GM11168 (cell line): ENCODE data around the gene DNAH10.

Experiments
- in situ Hi-C: fragments of 300-500 bp; cut with MboI; formaldehyde crosslinking; loops from one replicate; pipeline ENCODE4 v1.12.0; 2022; ENCODE audit warnings: low sequenced_read_pairs; ENCODE audit not compliant: unreplicated experiment

Gene DNAH10

DNA sequence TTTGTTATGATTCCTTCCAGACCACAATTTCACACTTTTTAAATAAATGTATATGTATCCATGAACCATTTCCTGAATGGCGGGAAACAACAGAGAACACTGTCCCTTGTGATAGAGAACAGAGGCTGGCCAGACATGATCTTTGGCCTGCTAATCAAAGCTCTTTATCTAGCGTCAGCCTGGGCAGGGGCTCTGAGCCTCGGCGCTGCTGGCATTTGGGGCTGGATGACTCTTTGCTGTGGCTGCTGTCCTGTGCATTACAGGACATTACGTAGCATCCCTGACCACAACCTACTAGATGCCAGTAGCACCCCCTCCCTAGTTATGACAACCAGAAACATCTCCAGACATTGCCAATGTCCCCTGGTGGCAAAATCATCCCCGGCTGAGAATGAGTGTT lies 77.7 kb downstream of the DNAH10 start:
- in situ Hi-C loops: no loop called here

DNA sequence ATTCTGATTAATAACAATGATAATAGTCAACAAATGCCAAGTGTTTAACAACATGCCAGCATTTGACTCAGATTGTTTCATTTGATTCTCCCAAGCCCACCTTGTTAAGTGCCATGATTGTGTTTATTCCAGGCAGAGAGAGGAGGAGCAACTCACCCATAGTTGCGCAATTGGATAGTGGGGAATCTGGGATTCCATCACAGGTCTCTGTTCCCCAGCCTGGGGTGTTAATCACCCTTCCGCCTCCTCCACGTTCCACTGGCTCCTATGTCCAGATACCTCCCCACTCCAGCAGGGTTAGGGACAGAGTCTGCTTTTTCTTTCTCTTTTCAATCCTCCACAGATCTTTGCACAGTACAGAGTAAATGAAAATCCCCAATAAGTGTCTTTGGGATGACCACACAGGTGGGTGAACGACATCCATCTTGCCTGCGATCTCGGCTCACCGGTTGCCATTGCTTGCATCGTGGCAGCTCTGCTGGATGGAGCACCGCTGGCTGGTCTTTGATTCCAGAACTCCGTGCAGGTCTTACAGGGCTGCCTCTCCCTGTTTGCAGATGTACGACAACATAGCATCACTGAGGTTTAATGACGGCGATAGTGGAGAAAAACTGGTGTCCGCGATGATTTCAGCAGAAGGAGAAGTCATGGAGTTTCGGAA lies 78.8 kb downstream of the DNAH10 start:
- in situ Hi-C loops: no loop called here

DNA sequence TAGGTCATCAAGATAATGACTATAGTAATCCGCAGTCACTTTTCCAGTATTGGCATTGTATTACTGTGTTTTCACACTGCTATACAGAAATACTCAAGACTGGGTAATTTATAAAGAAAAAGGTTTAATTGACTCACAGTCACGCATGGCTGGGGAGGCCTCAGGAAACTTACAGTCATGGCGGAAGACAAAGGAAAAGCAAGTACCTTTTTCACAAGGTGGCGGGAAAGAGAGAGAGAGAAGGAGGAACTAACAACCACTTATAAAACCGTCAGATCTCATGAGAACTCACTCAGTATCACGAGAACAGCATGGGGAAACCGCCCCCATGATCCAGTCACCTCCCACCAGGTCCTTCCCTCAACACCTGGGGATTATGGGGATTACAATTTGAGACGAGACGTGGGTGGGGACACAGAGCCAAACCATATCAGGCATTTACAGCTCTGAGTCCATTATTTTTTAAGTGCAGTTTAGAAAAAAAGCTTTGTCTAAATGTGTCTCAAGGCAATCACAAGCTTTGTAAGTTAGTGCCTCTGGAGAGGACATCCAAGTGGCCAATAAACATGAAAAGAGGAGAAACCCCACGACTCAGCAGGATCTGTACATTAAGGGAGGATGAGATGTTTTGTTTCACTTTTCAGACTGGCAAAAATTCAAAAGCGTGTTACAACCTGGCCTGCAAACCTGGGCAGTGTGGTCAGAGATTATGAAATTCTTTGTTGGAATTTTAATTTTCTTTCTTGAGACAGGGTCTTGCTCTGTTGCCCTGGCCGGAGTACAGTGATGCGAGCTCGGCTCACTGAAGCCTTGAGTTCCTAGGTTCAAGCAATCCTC lies 82.0 kb downstream of the DNAH10 start:
- in situ Hi-C loops: no loop called here

DNA sequence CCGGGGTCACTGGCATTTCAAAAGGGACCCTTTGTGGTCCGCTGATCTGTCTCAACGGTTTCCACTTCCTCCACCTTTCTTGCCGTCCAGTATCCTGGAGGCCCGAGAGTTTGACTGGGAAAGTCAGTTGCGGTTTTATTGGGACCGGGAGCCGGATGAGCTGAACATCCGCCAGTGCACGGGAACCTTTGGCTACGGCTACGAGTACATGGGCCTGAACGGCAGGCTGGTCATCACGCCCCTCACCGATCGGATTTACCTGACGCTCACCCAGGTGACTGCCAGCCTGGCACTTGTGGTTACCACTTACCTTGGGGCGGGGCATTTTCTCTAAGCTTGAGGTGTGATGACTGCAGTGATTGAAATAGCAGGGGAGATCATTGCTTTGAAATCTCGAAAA lies 83.8 kb downstream of the DNAH10 start:
- in situ Hi-C loops: no loop called here

DNA sequence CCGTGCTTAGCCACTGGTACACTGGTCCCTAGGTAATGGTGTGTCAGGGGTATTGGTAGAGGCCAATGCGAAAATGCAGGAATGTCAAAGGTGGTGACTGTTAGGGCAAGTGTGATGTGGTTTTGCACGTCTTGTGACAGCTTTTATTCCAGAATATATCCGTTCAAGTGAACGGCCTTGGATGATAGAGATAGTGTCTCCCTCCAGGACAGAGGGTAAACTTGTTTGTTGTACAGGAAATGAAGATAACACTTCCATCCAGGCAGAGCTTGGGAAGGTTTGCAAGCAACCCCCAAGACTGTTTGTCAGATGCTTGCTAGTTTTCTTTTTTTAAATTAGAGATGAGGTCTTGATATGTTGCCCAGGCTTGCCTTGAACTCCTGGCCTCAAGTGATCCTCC lies 84.2 kb downstream of the DNAH10 start:
- in situ Hi-C loops: no loop called here

DNA sequence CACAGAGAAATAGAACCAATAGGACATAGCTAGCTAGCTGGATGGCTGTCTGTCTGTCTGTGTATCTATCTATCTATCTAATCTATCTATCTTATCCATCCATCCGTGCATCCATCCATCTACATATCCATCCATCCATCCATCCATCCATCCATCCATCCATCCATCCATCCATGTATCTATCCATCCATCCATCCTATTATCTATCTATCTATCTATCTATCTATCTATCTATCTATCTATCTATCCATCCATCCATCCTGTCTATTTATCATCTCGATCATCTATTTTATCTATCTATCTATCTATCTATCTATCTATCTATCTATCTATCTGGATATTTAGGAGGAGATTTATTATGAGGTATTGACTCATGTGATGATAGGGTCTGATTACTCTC lies 84.9 kb downstream of the DNAH10 start:
- in situ Hi-C loops: no loop called here

DNA sequence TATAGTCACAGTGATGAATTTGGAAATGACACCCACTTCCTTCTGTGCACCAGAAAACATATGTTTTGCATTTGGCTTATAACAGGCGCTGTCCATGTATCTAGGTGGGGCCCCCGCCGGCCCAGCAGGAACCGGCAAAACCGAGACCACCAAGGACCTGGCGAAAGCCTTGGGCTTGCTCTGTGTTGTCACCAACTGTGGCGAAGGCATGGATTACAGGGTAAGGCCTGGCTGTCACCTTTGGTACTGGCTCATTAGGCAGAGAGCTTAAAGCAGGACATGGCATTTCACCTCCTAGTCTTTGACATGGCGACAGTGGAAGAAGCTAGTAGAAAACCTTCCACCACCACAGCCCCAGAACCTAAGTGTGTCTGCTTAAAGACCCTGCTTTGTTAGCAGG lies 85.8 kb downstream of the DNAH10 start:
- in situ Hi-C loops: no loop called here

DNA sequence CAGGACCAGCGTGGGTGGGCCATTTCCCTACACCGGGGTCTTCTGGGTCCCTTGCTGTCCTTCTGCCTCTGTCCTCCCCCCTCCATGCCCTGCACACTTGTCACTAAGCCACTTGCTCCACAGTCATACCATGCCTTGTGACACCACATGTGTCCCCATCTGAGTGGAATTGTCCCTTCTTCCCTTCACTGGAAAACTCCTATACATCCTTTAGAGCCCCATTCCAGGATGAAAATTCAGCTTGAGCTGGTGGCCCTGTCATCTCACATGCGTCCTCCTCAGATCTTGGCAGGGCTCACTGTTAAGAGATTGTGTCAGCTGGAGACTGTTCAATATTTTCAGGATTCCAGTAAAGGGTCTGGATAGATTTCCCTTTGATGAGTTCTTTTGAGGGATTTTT lies 87.4 kb downstream of the DNAH10 start:
- in situ Hi-C loops: no loop called here

DNA sequence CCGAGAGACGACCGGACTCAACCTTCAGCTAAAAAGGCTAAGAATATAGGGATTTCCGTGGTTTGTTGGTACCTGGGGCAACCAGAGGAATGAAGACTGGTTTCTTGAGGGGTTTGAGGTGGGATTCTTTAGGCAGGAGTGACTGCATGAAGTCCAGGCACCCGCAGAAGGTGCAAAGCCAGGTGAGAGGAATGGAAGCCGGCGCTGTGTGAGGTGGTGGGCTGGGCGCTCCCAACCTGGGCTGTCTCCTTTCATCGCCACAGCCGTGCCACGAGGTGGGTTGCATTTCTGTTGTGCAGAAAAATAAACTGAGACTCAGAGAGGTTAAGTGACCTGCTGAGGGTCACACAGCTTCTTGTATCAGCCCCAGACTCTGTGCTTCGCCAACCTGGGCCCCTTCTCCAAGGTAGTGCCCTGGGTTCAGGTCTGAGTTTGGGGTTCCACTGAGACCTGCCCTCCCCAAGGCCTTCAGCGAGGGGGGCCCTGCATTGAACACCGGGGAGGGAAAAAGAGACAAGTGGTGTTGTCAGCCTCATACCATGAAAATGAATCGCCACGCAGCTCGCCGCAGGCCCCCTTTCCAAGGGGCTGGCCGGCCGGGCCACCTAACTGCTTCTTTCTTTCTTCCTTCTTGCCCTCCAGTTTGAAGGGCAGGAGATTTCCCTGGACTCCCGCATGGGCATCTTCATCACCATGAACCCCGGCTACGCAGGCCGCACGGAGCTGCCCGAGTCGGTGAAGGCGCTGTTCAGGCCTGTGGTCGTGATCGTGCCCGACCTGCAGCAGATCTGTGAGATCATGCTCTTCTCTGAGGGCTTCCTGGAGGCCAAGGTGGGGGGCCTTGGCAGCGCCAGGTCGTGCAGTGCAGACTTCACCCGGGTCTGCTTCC lies 88.4 kb downstream of the DNAH10 start:
- in situ Hi-C loops: no loop called here

DNA sequence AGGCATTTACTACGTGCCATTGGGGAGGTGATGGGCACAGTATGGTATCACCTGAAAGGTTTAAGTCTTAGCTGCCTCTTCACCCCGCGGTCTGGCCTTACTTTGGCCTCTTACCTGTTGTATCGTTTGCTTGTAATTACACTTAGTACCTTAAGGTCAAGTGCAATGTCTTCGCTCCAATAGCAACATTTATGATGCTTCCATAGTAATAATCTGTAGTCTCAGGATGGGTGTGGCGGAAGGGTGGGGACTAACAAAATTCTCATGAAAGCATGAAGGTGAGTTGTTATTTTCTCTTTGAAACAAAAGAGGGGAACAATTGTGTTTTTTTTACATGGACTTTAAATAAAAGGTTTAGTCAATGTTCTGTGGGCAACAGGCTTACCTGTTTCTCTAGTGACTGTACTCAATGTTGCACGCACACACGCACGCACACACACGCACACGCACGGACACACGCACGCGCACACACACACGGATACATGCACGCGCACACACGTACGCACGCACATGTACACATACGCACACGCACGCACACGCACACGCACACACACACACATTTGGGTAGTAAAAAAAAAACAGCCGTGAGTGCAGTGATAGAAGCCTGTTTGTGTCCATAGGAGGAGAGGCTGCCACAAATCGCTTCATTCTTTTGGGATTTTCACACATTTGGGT lies 91.4 kb downstream of the DNAH10 start:
- in situ Hi-C loops: no loop called here

DNA sequence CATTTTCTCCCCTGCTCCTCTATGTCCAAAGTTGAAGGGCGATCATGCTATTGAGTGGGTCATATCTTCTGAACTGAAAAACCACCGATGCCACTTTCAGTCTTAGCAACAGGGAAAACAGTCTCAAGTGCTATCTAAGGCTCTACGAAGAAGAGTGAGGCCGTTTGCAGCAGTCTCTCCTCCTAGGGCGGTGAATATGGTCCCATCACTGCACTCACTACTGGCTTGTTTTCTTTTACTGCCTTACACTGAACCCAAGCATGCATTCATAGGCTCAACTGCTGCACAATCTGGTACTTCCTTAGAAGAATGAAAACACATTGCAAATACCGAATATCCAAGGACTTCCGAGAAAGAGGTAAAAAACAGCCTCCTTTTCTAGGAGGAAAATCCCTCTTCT lies 92.1 kb downstream of the DNAH10 start:
- in situ Hi-C loops: no loop called here

DNA sequence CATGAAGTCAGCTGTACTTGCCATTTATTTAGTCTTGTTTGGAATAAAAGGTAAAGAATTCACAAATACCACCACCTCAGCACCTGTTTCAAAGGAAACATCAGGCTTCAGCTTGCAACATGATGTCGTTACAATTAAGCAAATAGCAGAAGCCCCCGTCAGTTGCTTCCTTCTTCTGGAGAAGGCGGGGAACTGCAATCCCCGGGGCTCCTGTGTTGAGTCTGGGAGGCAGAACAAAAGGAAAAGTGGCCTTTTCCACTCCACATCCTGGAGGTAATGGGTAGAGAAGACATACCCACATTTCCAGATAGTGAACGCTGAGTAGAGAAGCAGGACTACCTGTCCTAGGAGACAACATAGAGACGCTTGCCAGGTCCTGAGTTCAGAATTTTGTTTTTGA lies 92.8 kb downstream of the DNAH10 start:
- in situ Hi-C loops: no loop called here

DNA sequence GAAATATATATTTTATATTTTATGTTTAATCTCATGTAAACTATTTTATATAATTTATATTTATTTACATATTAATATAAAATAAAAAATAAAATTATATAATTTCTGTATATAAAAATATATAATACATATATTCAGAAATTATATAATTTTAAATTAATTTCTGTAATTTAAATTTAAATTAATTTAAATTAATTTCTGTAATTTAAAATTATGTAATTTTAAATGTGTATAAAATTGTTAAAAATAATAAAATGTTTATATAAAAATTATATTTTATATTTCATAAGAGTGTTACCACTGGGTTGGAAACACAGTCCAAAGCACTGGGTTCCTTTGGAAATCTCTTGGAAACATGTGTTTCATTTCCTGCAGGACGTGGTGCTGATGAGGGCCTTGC lies 94.6 kb downstream of the DNAH10 start:
- in situ Hi-C loops: no loop called here

DNA sequence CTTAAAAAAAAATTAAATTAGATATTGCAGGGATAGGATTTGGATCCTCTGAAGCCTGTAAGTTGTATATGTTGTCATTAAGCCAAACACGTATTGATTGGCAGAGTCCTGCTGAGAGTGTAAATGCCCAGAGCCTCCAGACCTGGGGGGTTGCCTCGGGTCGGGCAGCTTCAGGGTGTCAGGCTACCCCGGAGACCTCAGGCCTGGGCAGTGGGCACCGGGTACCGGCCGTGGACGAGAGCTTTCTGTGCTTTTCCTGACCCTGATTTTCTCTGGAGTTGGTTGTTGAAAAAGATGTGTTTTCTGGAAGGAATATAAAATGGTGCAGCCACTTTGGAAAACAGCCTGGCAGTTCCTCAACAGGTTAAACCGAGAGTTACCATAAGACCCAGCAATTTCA lies 96.1 kb downstream of the DNAH10 start:
- in situ Hi-C loops: no loop called here

DNA sequence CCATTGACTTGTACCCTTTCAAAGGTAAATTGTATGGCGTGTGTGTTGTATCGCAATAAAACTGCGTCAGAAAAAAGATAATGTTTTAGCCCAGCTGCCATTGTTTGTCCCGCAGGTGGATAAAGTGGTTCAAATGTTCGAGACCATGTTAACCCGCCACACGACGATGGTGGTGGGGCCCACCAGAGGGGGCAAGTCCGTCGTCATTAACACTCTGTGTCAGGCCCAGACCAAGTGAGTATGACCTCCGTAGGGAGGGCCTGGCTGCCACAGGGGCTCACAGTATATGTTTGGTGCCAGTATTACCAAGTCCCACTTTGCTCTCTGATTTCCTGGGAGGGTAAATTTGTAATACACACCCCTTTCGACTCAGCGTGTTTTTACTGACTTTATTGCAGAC lies 96.9 kb downstream of the DNAH10 start:
- in situ Hi-C loops: no loop called here

DNA sequence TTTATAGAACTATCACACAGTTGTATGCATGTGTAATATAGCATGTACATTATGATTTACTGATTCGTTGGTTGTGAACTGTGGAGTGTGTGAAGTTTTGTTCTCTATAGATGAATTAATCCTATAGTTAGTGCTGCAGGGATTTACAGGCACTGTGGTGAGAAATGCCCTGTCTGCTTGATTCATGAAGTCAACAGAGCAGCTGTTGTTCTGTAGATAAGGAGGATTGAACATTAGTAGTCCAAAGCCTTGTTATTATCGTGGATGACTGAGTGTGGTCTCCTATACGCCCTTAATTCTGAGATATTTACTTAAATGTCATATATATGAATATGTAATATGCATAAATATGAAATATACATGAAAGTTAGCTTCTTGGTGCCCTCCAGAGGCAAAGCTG lies 98.3 kb downstream of the DNAH10 start:
- in situ Hi-C loops: no loop called here

DNA sequence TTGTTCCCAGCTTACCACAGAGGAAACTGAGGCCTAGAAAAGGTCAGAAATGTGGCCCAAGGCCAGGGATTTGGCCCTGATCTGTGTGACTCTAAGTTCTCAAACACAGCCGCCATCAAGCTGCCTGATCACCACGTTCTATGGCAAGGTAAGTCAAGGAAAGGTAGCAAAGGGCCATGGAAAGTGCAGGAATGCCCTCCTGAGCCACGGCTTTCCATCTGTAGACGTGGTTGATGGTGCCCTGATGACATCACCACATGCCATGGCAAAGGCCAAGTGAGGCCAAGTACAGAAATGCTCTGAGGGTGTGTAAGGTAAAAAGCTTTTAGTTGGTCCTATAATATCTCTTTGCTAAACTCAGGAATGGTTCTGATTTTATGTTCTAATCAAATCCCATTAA lies 99.3 kb downstream of the DNAH10 start:
- in situ Hi-C loops: no loop called here

DNA sequence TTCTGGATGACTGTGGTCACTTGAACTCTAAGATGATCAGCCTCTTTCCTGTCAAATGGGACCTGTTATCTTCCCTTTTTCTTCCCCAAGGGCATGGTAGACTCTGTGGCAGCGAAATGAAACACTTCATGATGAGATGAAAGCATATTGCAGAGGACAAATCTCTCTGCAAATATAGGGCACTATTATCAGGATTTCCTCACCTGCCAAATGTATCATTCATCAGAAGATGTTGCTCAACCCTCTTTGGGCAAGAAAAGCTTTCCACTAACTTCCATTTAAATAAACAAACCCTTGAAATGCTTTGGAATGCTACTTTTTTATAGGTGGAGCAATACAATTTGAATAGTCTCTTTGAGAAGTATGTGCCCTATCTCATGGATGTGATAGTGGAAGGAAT lies 105.0 kb downstream of the DNAH10 start:
- in situ Hi-C loops: no loop called here

DNA sequence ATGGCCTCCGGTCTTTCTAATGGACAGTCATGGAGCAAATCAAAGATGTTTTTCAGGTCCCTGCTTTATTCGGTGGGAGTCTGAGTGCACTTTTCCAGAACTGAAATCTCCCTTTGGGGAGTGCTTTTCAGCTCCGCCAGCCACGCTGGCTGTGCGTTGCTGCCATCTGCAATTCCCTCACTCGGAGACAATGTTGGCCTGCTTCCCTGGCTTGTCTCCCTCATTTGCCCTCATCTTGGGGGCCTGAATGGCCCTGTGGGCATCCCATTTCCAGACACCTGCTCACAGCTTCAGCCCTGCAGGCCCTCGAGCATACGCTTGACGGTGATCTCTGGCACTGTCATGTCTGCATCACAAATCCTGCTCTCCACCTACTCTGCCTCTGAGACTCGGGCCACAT lies 106.7 kb downstream of the DNAH10 start:
- in situ Hi-C loops: no loop called here

DNA sequence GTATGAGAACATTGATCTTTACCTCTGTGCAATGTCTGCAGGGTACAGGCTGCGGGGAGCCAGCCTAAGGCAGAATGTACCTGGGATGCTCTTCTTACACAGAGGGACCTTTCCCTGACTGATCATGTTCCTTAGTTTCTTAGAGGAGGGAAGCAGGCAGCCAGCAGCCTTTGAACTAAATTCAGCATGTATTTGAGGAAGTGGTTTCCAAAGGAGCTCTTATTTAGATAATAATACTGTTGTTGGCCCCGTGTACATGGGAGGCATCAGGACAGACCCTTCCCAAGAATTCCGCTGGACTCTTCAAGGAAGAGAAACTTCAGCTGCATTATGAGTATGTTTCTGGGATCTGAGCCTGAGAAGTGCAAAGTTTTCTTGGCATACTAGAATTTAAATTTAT lies 111.7 kb downstream of the DNAH10 start:
- in situ Hi-C loops: no loop called here

DNA sequence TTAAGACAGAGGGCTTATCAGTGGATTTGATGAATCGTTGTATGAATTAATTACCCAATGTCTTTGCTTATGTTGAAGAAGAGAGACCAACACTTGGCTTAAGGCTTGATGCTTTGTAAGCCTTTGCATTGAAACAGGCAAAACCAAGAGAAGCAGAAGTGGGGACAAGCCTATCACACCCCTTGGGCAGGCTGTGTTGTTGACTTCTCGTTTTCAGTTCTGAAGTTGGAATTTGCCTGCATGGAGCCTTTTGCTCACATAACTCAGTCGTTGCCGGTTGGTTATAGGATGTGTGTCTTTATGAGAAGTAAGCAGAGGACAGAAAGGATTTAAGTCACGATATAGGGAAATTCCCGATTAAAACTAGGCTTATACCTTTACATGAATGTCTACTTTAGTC lies 115.9 kb downstream of the DNAH10 start:
- in situ Hi-C loops: no loop called here
